IMR-90 (cell line): Measurements from ENCODE around the gene CLIC3. TPM values are rescaled to one million over a fixed set of nuclear protein-coding genes. Genes with fewer than 3 reads are reported as not detected.

Experiments
- ATAC-seq: fragments of 200-7000 bp; cut with Tn5 transposase; 2 replicates; pipeline ENCODE4 v1.9.1; 2020; ENCODE audit warnings: low read depth, mild to moderate bottlenecking, moderate library complexity
- BruUV-seq: library from RNA; stranded (reverse); fragments of 400-500 nt; replicated peaks from 2 replicates; lab custom pipeline; 2021; lab: Mats Ljungman, UMichigan
- CTCF ChIA-PET: fragments of 300-600 bp; formaldehyde crosslinking; extraction: SDS; loops from one replicate; lab custom pipeline; 2021; ENCODE audit warnings: antibody characterized with exemption; lab: Yijun Ruan, JAX
- POLR2A ChIA-PET: fragments of 300-600 bp; sonication (Branson Sonifier 250); formaldehyde crosslinking; loops from one replicate; lab custom pipeline; 2022; ENCODE audit warnings: antibody characterized with exemption; ENCODE audit not compliant: unreplicated experiment; lab: Charles Lee
- DNase-seq: peaks from one replicate; pipeline ENCODE4 v3.0.0; 2013
- H2AFZ ChIP-seq: replicated peaks from 2 replicates; pipeline ENCODE3; 2013; ENCODE audit warnings: low read length, mild to moderate bottlenecking; ENCODE audit not compliant: poor library complexity
- H2AK5ac ChIP-seq: 2 replicates; pipeline ENCODE4 v1.6.1; 2013; ENCODE audit warnings: low read depth, low read length, inconsistent platforms
- H2AK9ac ChIP-seq: replicated peaks from 2 replicates; pipeline ENCODE3; 2013; ENCODE audit warnings: mild to moderate bottlenecking, low read depth, low read length, moderate library complexity; ENCODE audit not compliant: poor library complexity
- H2BK120ac ChIP-seq: 2 replicates; pipeline ENCODE4 v1.6.1; 2013; ENCODE audit warnings: low read depth, low read length, inconsistent platforms
- H2BK15ac ChIP-seq: 3 replicates; pipeline ENCODE4 v1.6.1; 2013; ENCODE audit warnings: low read depth, low read length, inconsistent platforms
- H2BK20ac ChIP-seq: 2 replicates; pipeline ENCODE4 v1.6.1; 2013; ENCODE audit warnings: low read depth, mild to moderate bottlenecking, inconsistent platforms, low read length, moderate library complexity
- H2BK5ac ChIP-seq: 2 replicates; pipeline ENCODE4 v1.6.1; 2013; ENCODE audit warnings: mild to moderate bottlenecking, low read depth, low read length, inconsistent platforms; ENCODE audit not compliant: poor library complexity, severe bottlenecking
- H3K14ac ChIP-seq: replicated peaks from 2 replicates; pipeline ENCODE4 v1.6.1; 2013; ENCODE audit warnings: low read depth, low read length, inconsistent platforms
- H3K18ac ChIP-seq: 2 replicates; pipeline ENCODE4 v1.6.1; 2013; ENCODE audit warnings: low read depth, low read length, control low read depth
- H3K23ac ChIP-seq: 2 replicates; pipeline ENCODE4 v1.6.1; 2013; ENCODE audit warnings: low read depth, low read length, inconsistent platforms
- H3K27ac ChIP-seq: 2 replicates; pipeline ENCODE4 v1.5.1; 2013; ENCODE audit warnings: mild to moderate bottlenecking, control low read depth, low read length; ENCODE audit not compliant: insufficient read depth
- H3K27me3 ChIP-seq: 2 replicates; pipeline ENCODE4 v1.6.1; 2013; ENCODE audit warnings: low read length; ENCODE audit not compliant: control insufficient read depth, insufficient read depth
- H3K36me3 ChIP-seq: 2 replicates; pipeline ENCODE4 v1.6.1; 2013; ENCODE audit warnings: low read length, mixed read lengths; ENCODE audit not compliant: control insufficient read depth, insufficient read depth
- H3K4ac ChIP-seq: 2 replicates; pipeline ENCODE4 v1.6.1; 2013; ENCODE audit warnings: low read depth, low read length, inconsistent platforms
- H3K4me1 ChIP-seq: 2 replicates; pipeline ENCODE4 v1.6.1; 2013; ENCODE audit warnings: low read length, mixed read lengths; ENCODE audit not compliant: control insufficient read depth, insufficient read depth
- H3K4me2 ChIP-seq: 2 replicates; pipeline ENCODE4 v1.6.1; 2013; ENCODE audit warnings: low read depth, mild to moderate bottlenecking, control low read depth, low read length, moderate library complexity
- H3K4me3 ChIP-seq: 2 replicates; pipeline ENCODE4 v1.5.1; 2013; ENCODE audit warnings: low read depth, mild to moderate bottlenecking, control low read depth, low read length, moderate library complexity; ENCODE audit not compliant: insufficient read depth
- H3K56ac ChIP-seq: 2 replicates; pipeline ENCODE4 v1.6.1; 2013; ENCODE audit warnings: low read length, inconsistent platforms; ENCODE audit not compliant: insufficient read depth; ENCODE audit errors: extremely low read depth
- H3K79me1 ChIP-seq, 2 experiments: 2 replicates each; pipeline ENCODE4 v1.6.1; 2013; ENCODE audit warnings: low read length in 2 of 2, inconsistent platforms in 1 of 2, low read depth in 1 of 2
- H3K9ac ChIP-seq: 2 replicates; pipeline ENCODE4 v1.6.1; 2013; ENCODE audit warnings: low read depth, low read length, control low read depth
- H3K9me1 ChIP-seq: 2 replicates; pipeline ENCODE4 v1.6.1; 2013; ENCODE audit warnings: low read length, inconsistent platforms; ENCODE audit not compliant: insufficient read depth
- H3K9me3 ChIP-seq: 2 replicates; pipeline ENCODE4 v1.6.1; 2013; ENCODE audit warnings: low read length; ENCODE audit not compliant: control insufficient read depth, insufficient read depth
- H4K20me1 ChIP-seq: 2 replicates; pipeline ENCODE4 v1.6.1; 2013; ENCODE audit warnings: low read length, inconsistent platforms; ENCODE audit not compliant: insufficient read depth
- H4K5ac ChIP-seq: 2 replicates; pipeline ENCODE4 v1.6.1; 2013; ENCODE audit warnings: mild to moderate bottlenecking, low read depth, low read length, control low read depth
- H4K8ac ChIP-seq, 2 experiments: 2 replicates each; pipeline ENCODE4 v1.6.1; 2013; ENCODE audit warnings: low read depth in 2 of 2, low read length in 2 of 2, control low read depth in 1 of 2, inconsistent platforms in 1 of 2
- H4K91ac ChIP-seq: 2 replicates; pipeline ENCODE4 v1.6.1; 2013; ENCODE audit warnings: low read depth, low read length, inconsistent platforms; ENCODE audit not compliant: insufficient read depth
- CEBPB ChIP-seq: IDR thresholded peaks from 2 replicates; pipeline ENCODE4 v1.6.1; 2012; ENCODE audit warnings: low read depth, low read length, improper control_type of control experiment
- CHD1 ChIP-seq: IDR thresholded peaks from 2 replicates; pipeline ENCODE4 v1.6.1; 2012; ENCODE audit warnings: low read depth, low read length, improper control_type of control experiment
- FOS ChIP-seq: fragments of 150-350 bp; IDR thresholded peaks from 2 replicates; pipeline ENCODE4 v1.6.1; 2016; ENCODE audit warnings: low read depth, low read length
- MAZ ChIP-seq: IDR thresholded peaks from 2 replicates; pipeline ENCODE4 v1.6.1; 2012; ENCODE audit warnings: low read depth, mild to moderate bottlenecking, low read length, improper control_type of control experiment, moderate library complexity, borderline replicate concordance
- MXI1 ChIP-seq: IDR thresholded peaks from 2 replicates; pipeline ENCODE4 v1.6.1; 2012; ENCODE audit warnings: low read depth, mild to moderate bottlenecking, low read length, moderate library complexity, borderline replicate concordance
- NFE2L2 ChIP-seq: fragments of 150-350 bp; IDR thresholded peaks from 2 replicates; pipeline ENCODE4 v1.6.1; 2016; ENCODE audit warnings: low read depth, mild to moderate bottlenecking, low read length
- POLR2A ChIP-seq: IDR thresholded peaks from 2 replicates; pipeline ENCODE4 v1.6.1; 2012; ENCODE audit warnings: mild to moderate bottlenecking, low read depth, low read length
- RCOR1 ChIP-seq: IDR thresholded peaks from 2 replicates; pipeline ENCODE4 v1.6.1; 2012; ENCODE audit warnings: mild to moderate bottlenecking, low read length, improper control_type of control experiment; ENCODE audit not compliant: insufficient replicate concordance
- SMC3 ChIP-seq: fragments of 150-350 bp; IDR thresholded peaks from 2 replicates; pipeline ENCODE4 v1.6.1; 2016; ENCODE audit warnings: low read depth, mild to moderate bottlenecking, antibody characterized with exemption, low read length, moderate library complexity
- USF2 ChIP-seq: fragments of 150-350 bp; IDR thresholded peaks from 2 replicates; pipeline ENCODE4 v1.6.1; 2017; ENCODE audit warnings: mild to moderate bottlenecking, antibody characterized with exemption, low read length, low read depth
- WGBS, 2 experiments: methylation state at CpG; one replicate each; pipeline versions ENCODE4 v1.1.5 to v1.1.7; 2013; ENCODE audit warnings: missing lambda C conversion rate in 2 of 2; ENCODE audit not compliant: insufficient read length in 1 of 2; ENCODE audit errors: extremely low coverage in 2 of 2; 5-methylcytosine and 5-hydroxymethylcytosine counted together
- dilution Hi-C: fragments of 300-500 bp; cut with HindIII; formaldehyde crosslinking; loops from one replicate; pipeline ENCODE4 v1.14.3; 2018; ENCODE audit warnings: low sequenced_read_pairs; ENCODE audit not compliant: unreplicated experiment
- in situ Hi-C: fragments of 300-500 bp; cut with MboI; formaldehyde crosslinking; loops from 3 replicates; pipeline ENCODE4 v1.14.3; 2019; ENCODE audit warnings: low sequenced_read_pairs, inconsistent platforms, mixed read lengths
- intact Hi-C: fragments of 100-400 bp; cut with micrococcal nuclease; formaldehyde crosslinking; loops from 2 replicates; pipeline ENCODE4 v1.10.0; 2022
- polyA plus RNA-seq, 3 experiments: library from polyadenylated mRNA; depleted of rRNA; stranded (reverse); fragments of >200 nt; gene quantifications; 2 replicates each; pipeline ENCODE4 v1.2.3, GENCODE V29; 2012; ENCODE audit warnings: low replicate concordance in 1 of 3
- total RNA-seq: library from RNA; depleted of rRNA; stranded (reverse); fragments of >200 nt; gene quantifications from 2 replicates; pipeline ENCODE4 v1.2.3, GENCODE V29; 2012
- TF ChIP-seq, protein P1 (sequence below): fragments of 150-350 bp; IDR thresholded peaks from 2 replicates; pipeline ENCODE4 v1.6.1; 2016; ENCODE audit warnings: low read depth, mild to moderate bottlenecking, low read length, moderate library complexity, borderline replicate concordance
- TF ChIP-seq, protein P2 (sequence below): conservative IDR thresholded peaks from 2 replicates; pipeline ENCODE4 v1.5.1; 2012; ENCODE audit warnings: mild to moderate bottlenecking, low read depth, low read length, improper control_type of control experiment

Gene CLIC3
- total and polyA plus RNA-seq, 2 of the 4 experiments (the other 2 are of a cell fraction) = 0.18 to 1.7 TPM

- in situ Hi-C loops (no loop called here), dilution Hi-C loops (no loop called here), intact Hi-C loops (no loop called here)
- Histone ChIP-seq H3K14ac (no peak overlapping the region), H2AK9ac (no peak overlapping the region), H3K27ac (no peak overlapping the region), H2AFZ (no peak overlapping the region), H2BK5ac (no peak overlapping the region), H2BK15ac (no peak overlapping the region), H3K27me3 (peaks cover 19% of the 10 kb centered on the region), H3K23ac (no peak overlapping the region), H3K9me1 (no peaks in the 10 kb centered on the region), H3K56ac (no peak overlapping the region), H4K91ac (no peak overlapping the region), H3K4ac (no peak overlapping the region), H4K20me1 (no peaks in the 10 kb centered on the region), H3K4me2 (no peak overlapping the region), H3K18ac (no peak overlapping the region), H3K9ac (no peak overlapping the region), H2BK120ac (no peak overlapping the region), H3K4me3 (no peak overlapping the region), H3K79me1 (no peaks in the 10 kb centered on the region), H3K36me3 (no peaks in the 10 kb centered on the region), H2AK5ac (no peak overlapping the region), H4K8ac (no peak overlapping the region), H3K9me3 (no peaks in the 10 kb centered on the region), H3K4me1 (no peaks in the 10 kb centered on the region), H4K5ac (no peak overlapping the region), H2BK20ac (no peak overlapping the region)
- DNase-seq (no peak), ATAC-seq (no peak)
- BruUV-seq = no TSS peak
- CTCF ChIA-PET = no interaction called here
- POLR2A ChIA-PET = no interaction called here
- TF ChIP-seq NFE2L2 (no peak), RCOR1 (no peak), MXI1 (no peak), USF2 (no peak), CHD1 (no peak), POLR2A (no peak), CEBPB (no peak), SMC3 (no peak), FOS (no peak), MAZ (no peak)
- TF ChIP-seq, protein P1, sequence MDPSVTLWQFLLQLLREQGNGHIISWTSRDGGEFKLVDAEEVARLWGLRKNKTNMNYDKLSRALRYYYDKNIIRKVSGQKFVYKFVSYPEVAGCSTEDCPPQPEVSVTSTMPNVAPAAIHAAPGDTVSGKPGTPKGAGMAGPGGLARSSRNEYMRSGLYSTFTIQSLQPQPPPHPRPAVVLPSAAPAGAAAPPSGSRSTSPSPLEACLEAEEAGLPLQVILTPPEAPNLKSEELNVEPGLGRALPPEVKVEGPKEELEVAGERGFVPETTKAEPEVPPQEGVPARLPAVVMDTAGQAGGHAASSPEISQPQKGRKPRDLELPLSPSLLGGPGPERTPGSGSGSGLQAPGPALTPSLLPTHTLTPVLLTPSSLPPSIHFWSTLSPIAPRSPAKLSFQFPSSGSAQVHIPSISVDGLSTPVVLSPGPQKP = no peak
- TF ChIP-seq, protein P2, sequence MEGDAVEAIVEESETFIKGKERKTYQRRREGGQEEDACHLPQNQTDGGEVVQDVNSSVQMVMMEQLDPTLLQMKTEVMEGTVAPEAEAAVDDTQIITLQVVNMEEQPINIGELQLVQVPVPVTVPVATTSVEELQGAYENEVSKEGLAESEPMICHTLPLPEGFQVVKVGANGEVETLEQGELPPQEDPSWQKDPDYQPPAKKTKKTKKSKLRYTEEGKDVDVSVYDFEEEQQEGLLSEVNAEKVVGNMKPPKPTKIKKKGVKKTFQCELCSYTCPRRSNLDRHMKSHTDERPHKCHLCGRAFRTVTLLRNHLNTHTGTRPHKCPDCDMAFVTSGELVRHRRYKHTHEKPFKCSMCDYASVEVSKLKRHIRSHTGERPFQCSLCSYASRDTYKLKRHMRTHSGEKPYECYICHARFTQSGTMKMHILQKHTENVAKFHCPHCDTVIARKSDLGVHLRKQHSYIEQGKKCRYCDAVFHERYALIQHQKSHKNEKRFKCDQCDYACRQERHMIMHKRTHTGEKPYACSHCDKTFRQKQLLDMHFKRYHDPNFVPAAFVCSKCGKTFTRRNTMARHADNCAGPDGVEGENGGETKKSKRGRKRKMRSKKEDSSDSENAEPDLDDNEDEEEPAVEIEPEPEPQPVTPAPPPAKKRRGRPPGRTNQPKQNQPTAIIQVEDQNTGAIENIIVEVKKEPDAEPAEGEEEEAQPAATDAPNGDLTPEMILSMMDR = no peak
- WGBS, 2 experiments = 75% methylated on average over 2 of the region's 5 CpGs; no CpG with 5 or more reads in 1 of the 2 experiments
Measured at GRCh38 chr9:136969774-136970173, 26.6 kb downstream of the CLIC3 start.
